Esophagus squamous epithelium (tissue), 5 donors: Measurements from ENCODE around the gene TANC1. TPM values are rescaled to one million over a fixed set of nuclear protein-coding genes. Genes with fewer than 3 reads are reported as not detected.

ENCODE experiments used
- DNase-seq: peaks from one replicate; lab custom pipeline; 2025; lab: John Stamatoyannopoulos, UW
- H3K27ac ChIP-seq, 4 donors: fragments of 200-600 bp; sonication (generic); one replicate each; pipeline ENCODE4 v1.5.1; 2016 to 2019; ENCODE audit warnings: mild to moderate bottlenecking in 1 of 4
- H3K27me3 ChIP-seq, 4 donors: fragments of 200-600 bp; sonication (generic); 1 replicate in 3 of 4; 2 replicates in 1 of 4; pipeline versions ENCODE4 v1.5.1 to v1.6.0; 2017 to 2021; ENCODE audit warnings: antibody characterized with exemption in 1 of 4
- H3K36me3 ChIP-seq, 3 donors: fragments of 200-600 bp; sonication (generic); one replicate each; pipeline ENCODE4 v1.5.1; 2016 to 2019
- H3K4me1 ChIP-seq, 3 donors: fragments of 200-600 bp; sonication (generic); one replicate each; pipeline ENCODE4 v1.5.1; 2017 to 2019
- H3K4me3 ChIP-seq, 4 donors: fragments of 200-600 bp; sonication (generic); 1 replicate in 3 of 4; 2 replicates in 1 of 4; pipeline ENCODE4 v1.5.1; 2016 to 2019; ENCODE audit warnings: mild to moderate bottlenecking in 2 of 4, moderate library complexity in 1 of 4
- H3K9me3 ChIP-seq, 3 donors: fragments of 200-600 bp; sonication (generic); one replicate each; pipeline ENCODE4 v1.5.1; 2016 to 2019
- POLR2A ChIP-seq, 4 donors: fragments of 450-650 bp; IDR thresholded peaks; one replicate each; pipeline ENCODE4 v1.6.1; 2017; ENCODE audit warnings: antibody characterized with exemption in 4 of 4, mild to moderate bottlenecking in 4 of 4, moderate library complexity in 3 of 4
- WGBS, 2 donors: methylation state at CpG; one replicate each; pipeline ENCODE4 v1.1.5; 2018; 5-methylcytosine and 5-hydroxymethylcytosine counted together
- intact Hi-C: fragments of 100-400 bp; cut with DNase I; formaldehyde crosslinking; loops from one replicate; pipeline ENCODE4 v1.15.0; 2022
- total RNA-seq, 4 donors: library from RNA; depleted of rRNA; stranded (reverse); fragments of >200 nt; gene quantifications; one replicate each; pipeline ENCODE4 v1.1.0, GENCODE V29; 2016
- TF ChIP-seq, protein P1 (sequence below), 6 experiments: fragments of 450-650 bp in 4 of 6; fragments of 200-600 bp in 2 of 6; sonication (generic) in 2 of 6; IDR thresholded peaks; one replicate each; pipeline ENCODE4 v1.5.1; 2016 to 2019; ENCODE audit warnings: antibody characterized with exemption in 6 of 6, mild to moderate bottlenecking in 4 of 6, moderate library complexity in 4 of 6
- donor health status: DM: yes; HTN: yes; CAD: no.

Gene TANC1
- total RNA-seq, 4 donors from 2014 or later = 29.4 to 54.5 (median 42.2) TPM

DNA sequence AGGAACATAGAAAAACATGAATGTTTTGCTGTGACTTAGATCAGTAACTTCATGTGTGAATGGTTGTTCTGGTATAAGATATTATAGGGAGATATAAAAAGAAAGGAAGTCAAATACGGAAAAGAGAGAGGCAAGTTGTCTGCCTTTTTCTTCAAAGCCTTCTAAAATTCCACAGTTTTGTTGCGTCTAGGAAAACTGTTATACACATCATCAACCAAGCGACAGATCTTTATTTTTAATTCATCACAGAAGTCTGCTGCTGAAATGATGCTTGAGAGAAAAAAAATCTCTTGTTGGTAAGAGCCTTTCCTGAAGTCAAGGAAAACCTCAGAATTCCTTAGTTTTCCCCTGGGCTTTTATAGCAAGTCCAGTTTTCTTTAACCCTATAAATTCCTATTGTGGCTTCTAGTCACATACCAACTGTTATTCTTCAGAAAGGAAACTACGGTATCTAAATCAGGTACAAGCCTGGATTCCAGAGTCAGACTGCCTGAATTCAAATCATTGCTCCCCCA is 36.3 kb upstream of the TANC1 start:
- no peaks in the 10 kb centered on the region for H3K9me3 ChIP-seq
- peaks cover 0 to 5% (median 0%) of the 10 kb centered on the region in 3 donors for H3K4me1 ChIP-seq
- intact Hi-C loops = no loop called here
- no peak for DNase-seq
- H3K27me3 ChIP-seq = no peaks in the 10 kb centered on the region
- H3K36me3 ChIP-seq = no peaks in the 10 kb centered on the region
- 59 to 71% methylated on average over 4 of the region's 4 CpGs for WGBS, 2 donors
- no peak overlapping the region for H3K4me3 ChIP-seq
- H3K27ac ChIP-seq = no peak overlapping the region
- TF ChIP-seq POLR2A (IDR thresholded peaks at IDR 0.05) = no peak
- TF ChIP-seq, protein P1, sequence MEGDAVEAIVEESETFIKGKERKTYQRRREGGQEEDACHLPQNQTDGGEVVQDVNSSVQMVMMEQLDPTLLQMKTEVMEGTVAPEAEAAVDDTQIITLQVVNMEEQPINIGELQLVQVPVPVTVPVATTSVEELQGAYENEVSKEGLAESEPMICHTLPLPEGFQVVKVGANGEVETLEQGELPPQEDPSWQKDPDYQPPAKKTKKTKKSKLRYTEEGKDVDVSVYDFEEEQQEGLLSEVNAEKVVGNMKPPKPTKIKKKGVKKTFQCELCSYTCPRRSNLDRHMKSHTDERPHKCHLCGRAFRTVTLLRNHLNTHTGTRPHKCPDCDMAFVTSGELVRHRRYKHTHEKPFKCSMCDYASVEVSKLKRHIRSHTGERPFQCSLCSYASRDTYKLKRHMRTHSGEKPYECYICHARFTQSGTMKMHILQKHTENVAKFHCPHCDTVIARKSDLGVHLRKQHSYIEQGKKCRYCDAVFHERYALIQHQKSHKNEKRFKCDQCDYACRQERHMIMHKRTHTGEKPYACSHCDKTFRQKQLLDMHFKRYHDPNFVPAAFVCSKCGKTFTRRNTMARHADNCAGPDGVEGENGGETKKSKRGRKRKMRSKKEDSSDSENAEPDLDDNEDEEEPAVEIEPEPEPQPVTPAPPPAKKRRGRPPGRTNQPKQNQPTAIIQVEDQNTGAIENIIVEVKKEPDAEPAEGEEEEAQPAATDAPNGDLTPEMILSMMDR (IDR thresholded peaks at IDR 0.05) = no peak

DNA sequence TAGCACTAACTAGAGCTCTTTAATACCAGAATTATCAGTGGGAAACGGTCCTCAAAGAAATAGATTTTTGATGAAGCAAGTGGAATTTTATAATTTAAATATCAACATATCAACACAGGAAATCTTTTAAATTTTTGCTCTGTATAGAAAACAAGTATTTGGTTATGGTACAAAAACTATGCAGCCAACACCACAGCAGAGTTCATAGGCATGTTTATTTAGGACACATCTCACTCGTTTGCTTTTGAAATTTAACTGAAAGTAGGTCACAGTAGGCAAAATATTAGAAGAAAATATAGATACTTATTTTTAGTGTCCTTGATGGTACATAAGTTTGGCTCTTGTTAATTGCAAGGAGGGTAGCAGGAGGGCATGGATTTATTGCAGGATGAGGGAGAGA is 34.3 kb upstream of the TANC1 start:
- 62 to 68% methylated on average over 2 of the region's 2 CpGs for WGBS, 2 donors
- Histone ChIP-seq H3K4me1 (peaks cover 0 to 5% (median 0%) of the 10 kb centered on the region in 3 donors), H3K27ac (no peak overlapping the region), H3K9me3 (no peaks in the 10 kb centered on the region), H3K27me3 (no peaks in the 10 kb centered on the region), H3K36me3 (no peaks in the 10 kb centered on the region), H3K4me3 (no peak overlapping the region)
- intact Hi-C loops = no loop called here
- TF ChIP-seq, protein P1 (IDR thresholded peaks at IDR 0.05) = no peak
- TF ChIP-seq POLR2A (IDR thresholded peaks at IDR 0.05) = no peak
- DNase-seq = no peak

DNA sequence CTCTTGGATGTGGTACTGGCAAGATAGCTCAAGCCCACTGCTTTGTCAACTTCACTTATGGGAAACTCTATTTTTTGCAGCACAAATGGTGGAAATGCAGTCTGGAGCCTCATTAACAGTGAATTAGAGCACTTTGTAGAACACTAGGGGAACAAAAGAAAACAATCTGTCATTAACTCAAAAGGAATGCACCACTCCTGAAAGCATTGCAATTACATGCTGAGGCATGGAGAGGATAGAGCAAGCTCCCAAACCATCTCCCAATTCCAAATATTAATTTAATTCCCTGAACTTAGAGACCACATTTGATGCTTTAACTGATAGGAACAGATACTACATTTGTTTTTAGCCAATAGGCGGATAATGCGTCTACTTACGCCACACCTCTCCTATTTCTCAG is 32.8 kb upstream of the TANC1 start:
- H3K4me3 ChIP-seq = no peak overlapping the region
- no peak overlapping the region for H3K27ac ChIP-seq
- H3K36me3 ChIP-seq = no peaks in the 10 kb centered on the region
- DNase-seq = no peak
- intact Hi-C loops = no loop called here
- 85 to 93% methylated on average over 3 of the region's 3 CpGs for WGBS, 2 donors
- peaks cover 0 to 5% (median 0%) of the 10 kb centered on the region in 3 donors for H3K4me1 ChIP-seq
- no peak for TF ChIP-seq POLR2A (IDR thresholded peaks at IDR 0.05)
- TF ChIP-seq, protein P1 (IDR thresholded peaks at IDR 0.05) = no peak
- no peaks in the 10 kb centered on the region for H3K9me3 ChIP-seq
- H3K27me3 ChIP-seq = no peaks in the 10 kb centered on the region

DNA sequence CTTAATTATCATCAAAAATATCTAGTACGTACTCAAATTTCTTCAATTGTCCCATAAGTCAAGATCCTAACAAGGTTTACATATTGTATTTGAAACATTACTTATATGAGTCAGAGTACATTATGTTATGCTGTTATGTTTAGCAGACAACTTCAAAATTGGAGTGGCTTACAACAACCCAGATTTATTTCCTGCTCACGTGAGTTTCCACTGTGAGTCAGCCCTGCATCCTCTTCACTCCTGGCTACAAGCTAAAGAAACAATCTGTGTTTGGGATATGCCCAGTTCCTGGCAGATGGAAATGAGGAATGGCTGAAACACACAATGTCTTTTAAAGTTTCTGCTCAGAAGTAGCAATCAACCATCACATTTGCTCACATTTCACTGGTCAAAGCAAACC is 31.5 kb upstream of the TANC1 start:
- intact Hi-C loops = no loop called here
- H3K4me1 ChIP-seq = peaks cover 0 to 5% (median 0%) of the 10 kb centered on the region in 3 donors
- H3K4me3 ChIP-seq = no peak overlapping the region
- H3K27me3 ChIP-seq = no peaks in the 10 kb centered on the region
- 50 to 54% methylated on average over 2 of the region's 2 CpGs for WGBS, 2 donors
- peak overlapping the region in 3 of 4 donors; percentile 14 to 45 (median 45) for H3K27ac ChIP-seq
- no peaks in the 10 kb centered on the region for H3K9me3 ChIP-seq
- TF ChIP-seq POLR2A (IDR thresholded peaks at IDR 0.05) = no peak
- TF ChIP-seq, protein P1 (IDR thresholded peaks at IDR 0.05) = no peak
- no peak for DNase-seq
- no peaks in the 10 kb centered on the region for H3K36me3 ChIP-seq

DNA sequence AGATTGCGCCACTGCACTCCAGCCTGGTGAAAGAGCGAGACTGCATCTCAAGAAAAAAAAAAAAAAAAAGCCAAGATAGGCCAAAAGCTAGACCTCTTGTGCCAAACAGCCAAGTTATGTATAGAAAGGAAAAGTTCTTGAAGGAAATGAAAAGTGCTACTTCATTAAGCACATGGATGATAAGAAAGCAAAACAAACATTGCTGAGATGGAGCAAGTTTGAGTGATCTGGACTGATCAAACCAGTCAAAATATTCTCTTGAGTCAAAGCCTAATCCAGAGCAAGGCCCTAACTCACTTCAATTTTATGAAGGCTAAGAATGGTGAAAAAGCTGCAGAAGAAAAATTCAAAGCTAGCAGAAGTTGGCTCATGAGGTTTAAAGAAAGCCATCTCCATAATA is 28.1 kb upstream of the TANC1 start:
- no peaks in the 10 kb centered on the region for H3K36me3 ChIP-seq
- WGBS, 2 donors = 91 to 100% methylated on average over 2 of the region's 2 CpGs
- no peak overlapping the region for H3K4me3 ChIP-seq
- no peak for DNase-seq
- H3K9me3 ChIP-seq = no peaks in the 10 kb centered on the region
- H3K27me3 ChIP-seq = no peaks in the 10 kb centered on the region
- intact Hi-C loops = no loop called here
- no peak overlapping the region for H3K27ac ChIP-seq
- peaks cover 0 to 5% (median 0%) of the 10 kb centered on the region in 3 donors for H3K4me1 ChIP-seq
- TF ChIP-seq, protein P1 (IDR thresholded peaks at IDR 0.05) = no peak
- no peak for TF ChIP-seq POLR2A (IDR thresholded peaks at IDR 0.05)
